Measurements from ENCODE around the gene KDM4C. TPM values are rescaled to one million over a fixed set of nuclear protein-coding genes. Genes with fewer than 3 reads are reported as not detected.

KDM4C gene
- total RNA-seq, 1 donor, result 50.7 TPM

- Histone ChIP-seq H4K20me1 (ENCODE audit: insufficient read depth, low read length) (no peaks in the 10 kb centered on the region), H3K27me3 (ENCODE audit: insufficient read depth, low read length) (no peaks in the 10 kb centered on the region), H3K4me1 (ENCODE audit: insufficient read depth, low read length) (peaks cover 16% of the 10 kb centered on the region), H2AFZ (ENCODE audit: low read length) (no peak overlapping the region), H3K9me3 (ENCODE audit: low read depth, low read length) (no peaks in the 10 kb centered on the region), H3K4me3 (ENCODE audit: insufficient read depth, low read length) (no peak overlapping the region), H3K36me3 (ENCODE audit: insufficient read depth, low read length) (no peaks in the 10 kb centered on the region), H3K4me2 (ENCODE audit: insufficient read depth, low read length) (no peak overlapping the region), H3K79me2 (ENCODE audit: insufficient read depth, low read length) (no peaks in the 10 kb centered on the region), H3K27ac (ENCODE audit: low read depth, low read length) (no peak overlapping the region)
- TF ChIP-seq, protein P1, sequence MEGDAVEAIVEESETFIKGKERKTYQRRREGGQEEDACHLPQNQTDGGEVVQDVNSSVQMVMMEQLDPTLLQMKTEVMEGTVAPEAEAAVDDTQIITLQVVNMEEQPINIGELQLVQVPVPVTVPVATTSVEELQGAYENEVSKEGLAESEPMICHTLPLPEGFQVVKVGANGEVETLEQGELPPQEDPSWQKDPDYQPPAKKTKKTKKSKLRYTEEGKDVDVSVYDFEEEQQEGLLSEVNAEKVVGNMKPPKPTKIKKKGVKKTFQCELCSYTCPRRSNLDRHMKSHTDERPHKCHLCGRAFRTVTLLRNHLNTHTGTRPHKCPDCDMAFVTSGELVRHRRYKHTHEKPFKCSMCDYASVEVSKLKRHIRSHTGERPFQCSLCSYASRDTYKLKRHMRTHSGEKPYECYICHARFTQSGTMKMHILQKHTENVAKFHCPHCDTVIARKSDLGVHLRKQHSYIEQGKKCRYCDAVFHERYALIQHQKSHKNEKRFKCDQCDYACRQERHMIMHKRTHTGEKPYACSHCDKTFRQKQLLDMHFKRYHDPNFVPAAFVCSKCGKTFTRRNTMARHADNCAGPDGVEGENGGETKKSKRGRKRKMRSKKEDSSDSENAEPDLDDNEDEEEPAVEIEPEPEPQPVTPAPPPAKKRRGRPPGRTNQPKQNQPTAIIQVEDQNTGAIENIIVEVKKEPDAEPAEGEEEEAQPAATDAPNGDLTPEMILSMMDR (IDR thresholded peaks at IDR 0.05; ENCODE audit: extremely low read depth, low read depth, low read length), result peak; percentile 49
- peak; percentile 43 for DNase-seq (ENCODE audit: insufficient read length, low spot score, missing footprints)
These were observed 88.1 kb downstream of the KDM4C start for GRCh38 chr9:6845880-6846279.

DNA sequence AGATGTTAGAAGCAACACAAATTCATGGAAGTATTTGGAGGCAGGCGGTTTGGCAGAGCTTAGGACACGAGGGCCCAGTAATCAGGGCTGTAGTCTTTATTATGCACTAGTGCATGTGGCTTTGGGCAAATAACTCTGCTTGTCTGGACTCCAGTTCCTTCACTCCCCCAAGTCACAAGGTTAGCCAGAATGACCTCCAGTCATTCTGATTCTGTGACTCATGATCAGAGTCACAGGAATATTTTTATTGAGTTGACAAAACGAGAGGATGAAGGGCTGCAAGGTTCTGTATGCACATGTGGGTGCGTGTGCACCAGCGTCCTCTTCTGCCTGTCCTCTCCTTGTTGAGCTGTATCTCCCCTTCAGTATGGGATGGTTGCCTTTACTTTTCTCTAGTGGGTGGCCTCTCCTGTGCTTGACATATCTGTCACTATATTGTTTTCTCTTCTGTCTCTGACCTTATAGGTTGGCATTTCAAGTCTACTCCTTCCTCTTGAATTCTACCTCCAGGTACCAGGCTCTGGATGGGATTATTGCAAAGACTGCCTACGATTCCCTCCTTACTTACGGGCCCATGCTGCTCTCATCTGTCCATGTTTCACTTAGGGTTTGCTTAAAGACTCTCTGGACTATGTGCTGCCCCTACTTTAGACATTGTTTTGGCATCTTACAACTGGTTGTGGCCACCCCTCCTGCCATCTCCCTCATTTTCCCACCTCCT, 94.6 kb downstream of the KDM4C start:
- Histone ChIP-seq H3K4me2 (ENCODE audit: insufficient read depth, low read length) (peak overlapping the region; percentile 18), H3K4me3 (ENCODE audit: insufficient read depth, low read length) (no peak overlapping the region), H3K79me2 (ENCODE audit: insufficient read depth, low read length) (peaks cover 2% of the 10 kb centered on the region), H3K27ac (ENCODE audit: low read depth, low read length) (no peak overlapping the region), H3K4me1 (ENCODE audit: insufficient read depth, low read length) (peaks cover 17% of the 10 kb centered on the region), H4K20me1 (ENCODE audit: insufficient read depth, low read length) (peaks cover 4% of the 10 kb centered on the region), H3K9me3 (ENCODE audit: low read depth, low read length) (no peaks in the 10 kb centered on the region), H3K27me3 (ENCODE audit: insufficient read depth, low read length) (no peaks in the 10 kb centered on the region), H3K36me3 (ENCODE audit: insufficient read depth, low read length) (no peaks in the 10 kb centered on the region), H2AFZ (ENCODE audit: low read length) (no peak overlapping the region)
- peak; percentile 85 for DNase-seq (ENCODE audit: insufficient read length, low spot score, missing footprints)
- TF ChIP-seq, protein P1 (IDR thresholded peaks at IDR 0.05; ENCODE audit: extremely low read depth, low read depth, low read length), result no peak

DNA sequence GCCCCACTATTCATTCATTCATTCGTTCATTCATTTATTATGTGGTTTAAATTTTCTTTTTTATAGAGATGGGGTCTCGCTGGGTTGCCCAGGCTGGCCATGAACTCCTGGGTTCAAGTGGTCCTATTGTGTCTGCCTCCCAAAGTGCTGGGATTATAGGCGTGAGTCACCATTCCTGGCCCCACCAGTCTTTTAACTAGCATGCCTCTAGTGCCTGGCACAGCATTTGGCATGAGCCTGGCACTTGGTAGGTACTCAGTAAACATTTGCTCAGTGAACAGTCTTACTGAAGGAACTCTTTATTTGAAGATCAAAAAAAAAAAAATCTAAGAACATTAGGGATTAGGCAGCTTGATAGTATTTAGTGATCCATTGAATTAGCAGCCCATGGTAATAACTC, 98.1 kb downstream of the KDM4C start:
- Histone ChIP-seq H3K27me3 (ENCODE audit: insufficient read depth, low read length) (no peaks in the 10 kb centered on the region), H3K79me2 (ENCODE audit: insufficient read depth, low read length) (peaks cover 2% of the 10 kb centered on the region), H2AFZ (ENCODE audit: low read length) (no peak overlapping the region), H3K36me3 (ENCODE audit: insufficient read depth, low read length) (no peaks in the 10 kb centered on the region), H3K27ac (ENCODE audit: low read depth, low read length) (no peak overlapping the region), H4K20me1 (ENCODE audit: insufficient read depth, low read length) (peaks cover 4% of the 10 kb centered on the region), H3K4me3 (ENCODE audit: insufficient read depth, low read length) (no peak overlapping the region), H3K9me3 (ENCODE audit: low read depth, low read length) (no peaks in the 10 kb centered on the region), H3K4me2 (ENCODE audit: insufficient read depth, low read length) (no peak overlapping the region), H3K4me1 (ENCODE audit: insufficient read depth, low read length) (peaks cover 17% of the 10 kb centered on the region)
- DNase-seq (ENCODE audit: insufficient read length, low spot score, missing footprints), result no peak
- TF ChIP-seq, protein P1 (IDR thresholded peaks at IDR 0.05; ENCODE audit: extremely low read depth, low read depth, low read length), result no peak

- DNase-seq (ENCODE audit: insufficient read length, low spot score, missing footprints), result no peak
- TF ChIP-seq, protein P1 (IDR thresholded peaks at IDR 0.05; ENCODE audit: extremely low read depth, low read depth, low read length), result no peak
- Histone ChIP-seq H4K20me1 (ENCODE audit: insufficient read depth, low read length) (no peaks in the 10 kb centered on the region), H3K4me3 (ENCODE audit: insufficient read depth, low read length) (no peak overlapping the region), H3K4me1 (ENCODE audit: insufficient read depth, low read length) (no peaks in the 10 kb centered on the region), H3K4me2 (ENCODE audit: insufficient read depth, low read length) (no peak overlapping the region), H3K9me3 (ENCODE audit: low read depth, low read length) (peaks cover 2% of the 10 kb centered on the region), H3K36me3 (ENCODE audit: insufficient read depth, low read length) (no peaks in the 10 kb centered on the region), H3K27ac (ENCODE audit: low read depth, low read length) (no peak overlapping the region), H3K79me2 (ENCODE audit: insufficient read depth, low read length) (peaks cover 3% of the 10 kb centered on the region), H2AFZ (ENCODE audit: low read length) (no peak overlapping the region), H3K27me3 (ENCODE audit: insufficient read depth, low read length) (no peaks in the 10 kb centered on the region)
These were observed 106.3 kb downstream of the KDM4C start for GRCh38 chr9:6864102-6864501.

Measured in osteoblast (primary cell).